BJ (cell line): Measurements from ENCODE around the gene CYP1A2. TPM values are rescaled to one million over a fixed set of nuclear protein-coding genes. Genes with fewer than 3 reads are reported as not detected.

Experiments used
- CTCF ChIA-PET: fragments of 350-600 bp; formaldehyde crosslinking; extraction: SDS; loops from one replicate; lab custom pipeline; 2021; ENCODE audit warnings: antibody characterized with exemption, inconsistent platforms; lab: Yijun Ruan, JAX
- POLR2A ChIA-PET: fragments of 300-600 bp; sonication (Branson Sonifier 250); formaldehyde crosslinking; extraction: SDS; loops from one replicate; lab custom pipeline; 2021; ENCODE audit warnings: antibody characterized with exemption; lab: Charles Lee
- DNase-seq: peaks from one replicate; pipeline ENCODE4 v3.0.0-alpha.2; 2011; ENCODE audit warnings: low read depth
- H3K27me3 ChIP-seq: 2 replicates; pipeline ENCODE4 v1.6.0; 2011; ENCODE audit warnings: low read length; ENCODE audit not compliant: control insufficient read depth, insufficient read depth
- H3K36me3 ChIP-seq: 2 replicates; pipeline ENCODE4 v1.5.1; 2011; ENCODE audit warnings: low read length; ENCODE audit not compliant: control insufficient read depth, insufficient read depth
- H3K4me3 ChIP-seq: 2 replicates; pipeline ENCODE4 v1.5.1; 2011; ENCODE audit warnings: low read depth, mild to moderate bottlenecking, control low read depth, low read length
- polyA plus RNA-seq: library from polyadenylated mRNA; depleted of rRNA; stranded (reverse); fragments of >200 nt; gene quantifications from 2 replicates; pipeline ENCODE4 v1.2.3, GENCODE V29; 2011
- TF ChIP-seq, protein P1 (sequence below): IDR thresholded peaks from 2 replicates; pipeline ENCODE4 v1.5.1; 2011; ENCODE audit warnings: low read depth, mild to moderate bottlenecking, control low read depth, inconsistent platforms, low read length, moderate library complexity; ENCODE audit not compliant: insufficient read depth

The CYP1A2 gene
- polyA plus RNA-seq, 1 experiment = not detected

GRCh38 chr15:74742422-74742821 is 6.2 kb upstream of the CYP1A2 start:
- H3K4me3 ChIP-seq = no peak overlapping the region
- ChIA-PET POLR2A (no interaction called here), CTCF (interaction anchor here (1.3 kb wide), 1 partner anchor 29 kb away, joined by 3 read pairs; no protein-coding TSS in a partner anchor)
- DNase-seq = no peak
- peaks cover 1% of the 10 kb centered on the region; the same call in 1 of the 2 replicates for H3K27me3 ChIP-seq
- H3K36me3 ChIP-seq = no peaks in the 10 kb centered on the region
- TF ChIP-seq, protein P1, sequence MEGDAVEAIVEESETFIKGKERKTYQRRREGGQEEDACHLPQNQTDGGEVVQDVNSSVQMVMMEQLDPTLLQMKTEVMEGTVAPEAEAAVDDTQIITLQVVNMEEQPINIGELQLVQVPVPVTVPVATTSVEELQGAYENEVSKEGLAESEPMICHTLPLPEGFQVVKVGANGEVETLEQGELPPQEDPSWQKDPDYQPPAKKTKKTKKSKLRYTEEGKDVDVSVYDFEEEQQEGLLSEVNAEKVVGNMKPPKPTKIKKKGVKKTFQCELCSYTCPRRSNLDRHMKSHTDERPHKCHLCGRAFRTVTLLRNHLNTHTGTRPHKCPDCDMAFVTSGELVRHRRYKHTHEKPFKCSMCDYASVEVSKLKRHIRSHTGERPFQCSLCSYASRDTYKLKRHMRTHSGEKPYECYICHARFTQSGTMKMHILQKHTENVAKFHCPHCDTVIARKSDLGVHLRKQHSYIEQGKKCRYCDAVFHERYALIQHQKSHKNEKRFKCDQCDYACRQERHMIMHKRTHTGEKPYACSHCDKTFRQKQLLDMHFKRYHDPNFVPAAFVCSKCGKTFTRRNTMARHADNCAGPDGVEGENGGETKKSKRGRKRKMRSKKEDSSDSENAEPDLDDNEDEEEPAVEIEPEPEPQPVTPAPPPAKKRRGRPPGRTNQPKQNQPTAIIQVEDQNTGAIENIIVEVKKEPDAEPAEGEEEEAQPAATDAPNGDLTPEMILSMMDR = no peak

- Histone ChIP-seq H3K36me3 (no peaks in the 10 kb centered on the region), H3K4me3 (no peak overlapping the region), H3K27me3 (peaks cover 6% of the 10 kb centered on the region)
- CTCF ChIA-PET = no interaction called here
- no peak for DNase-seq
- POLR2A ChIA-PET = no interaction called here
- TF ChIP-seq, protein P1 = no peak
Measured at GRCh38 chr15:74746389-74746788, 2.3 kb upstream of the CYP1A2 start.

GRCh38 chr15:74749832-74750231 is 1.2 kb downstream of the CYP1A2 start:
- ChIA-PET CTCF (interaction anchor here (0.6 to 5.7 kb wide), 3 partner anchors 10 to 19 kb away, joined by 3 to 24 read pairs (median 3); no protein-coding TSS in a partner anchor), POLR2A (no interaction called here)
- TF ChIP-seq, protein P1 = no peak
- peaks cover 11% of the 10 kb centered on the region for H3K27me3 ChIP-seq
- no peak for DNase-seq
- no peaks in the 10 kb centered on the region for H3K36me3 ChIP-seq
- H3K4me3 ChIP-seq = no peak overlapping the region

DNA sequence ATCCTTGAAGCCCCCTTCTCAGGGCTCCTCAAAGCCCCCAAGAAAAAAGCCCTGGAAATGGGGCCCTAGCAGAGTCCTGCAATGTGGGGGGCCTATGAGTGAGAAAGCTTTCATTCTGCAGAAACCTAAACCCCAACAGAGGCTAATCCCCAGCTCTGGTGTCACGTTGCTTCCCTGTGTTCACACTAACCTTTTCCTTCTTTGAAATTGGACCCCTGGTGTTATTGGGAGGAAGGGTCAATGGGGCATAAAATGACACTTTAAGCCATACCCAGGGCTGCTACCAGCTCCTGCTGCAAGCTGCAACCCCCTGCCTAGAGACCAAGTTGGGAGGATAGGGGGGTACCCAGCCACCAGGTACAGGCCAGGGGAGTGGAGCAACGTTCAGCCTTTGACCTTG is 2.1 kb downstream of the CYP1A2 start:
- TF ChIP-seq, protein P1 = no peak
- H3K27me3 ChIP-seq = peaks cover 11% of the 10 kb centered on the region
- no peaks in the 10 kb centered on the region for H3K36me3 ChIP-seq
- POLR2A ChIA-PET = no interaction called here
- CTCF ChIA-PET = interaction anchor here (0.9 to 5.7 kb wide), 2 partner anchors 18 to 20 kb away, joined by 3 to 24 read pairs; no protein-coding TSS in a partner anchor
- no peak for DNase-seq
- H3K4me3 ChIP-seq = no peak overlapping the region

DNA sequence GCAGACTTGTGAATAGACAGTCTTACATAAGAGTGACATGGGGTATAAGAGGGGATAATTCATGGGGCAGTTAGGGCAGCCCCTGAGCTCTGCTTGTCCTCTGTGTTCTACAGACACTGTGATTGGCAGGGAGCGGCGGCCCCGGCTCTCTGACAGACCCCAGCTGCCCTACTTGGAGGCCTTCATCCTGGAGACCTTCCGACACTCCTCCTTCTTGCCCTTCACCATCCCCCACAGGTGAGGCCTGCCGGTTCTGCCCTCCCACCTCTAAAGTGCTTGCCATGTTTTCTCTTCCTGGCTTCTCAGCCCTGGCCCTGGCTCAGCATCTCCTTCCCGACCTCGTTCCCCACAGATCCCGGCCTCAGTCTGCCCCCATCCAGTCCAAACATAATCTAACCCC is 3.4 kb downstream of the CYP1A2 start:
- POLR2A ChIA-PET = no interaction called here
- Histone ChIP-seq H3K4me3 (no peak overlapping the region), H3K27me3 (peaks cover 11% of the 10 kb centered on the region), H3K36me3 (no peaks in the 10 kb centered on the region)
- TF ChIP-seq, protein P1 = no peak
- CTCF ChIA-PET = interaction anchor here (0.6 to 5.7 kb wide), 4 partner anchors 17 to 379 kb away, joined by 3 to 24 read pairs (median 4); no protein-coding TSS in a partner anchor
- DNase-seq = no peak
